Heart right ventricle (tissue), 16 donors: ENCODE measurements around the gene LGR4. TPM values are rescaled to one million over a fixed set of nuclear protein-coding genes. Genes with fewer than 3 reads are reported as not detected.
A peak's percentile ranks its signal among the peaks of the same experiment; 100 is the strongest.

Source experiments
- ATAC-seq, 8 donors: fragments of 200-7000 bp; cut with Tn5 transposase; one replicate each; pipeline ENCODE4 v1.9.1; 2020; ENCODE audit warnings: mild to moderate bottlenecking in 8 of 8, moderate library complexity in 8 of 8, moderate number of reproducible peaks in 1 of 8
- DNase-seq, 2 donors: peaks; one replicate each; pipeline ENCODE4 v3.0.0-alpha.2; 2020
- H3K27ac ChIP-seq, 10 donors: fragments of 200-600 bp; sonication (generic) in 2 of 10; one replicate each; pipeline versions ENCODE4 v1.5.0 to v1.8.0; 2020 to 2022; ENCODE audit warnings: mild to moderate bottlenecking in 3 of 10
- H3K27me3 ChIP-seq, 7 donors: fragments of 200-600 bp; one replicate each; pipeline ENCODE4 v1.8.0; 2021 to 2022; ENCODE audit warnings: mild to moderate bottlenecking in 2 of 7
- H3K36me3 ChIP-seq, 9 donors: fragments of 200-600 bp; sonication (generic) in 1 of 9; one replicate each; pipeline versions ENCODE4 v1.5.0 to v1.8.0; 2020 to 2022; ENCODE audit warnings: mild to moderate bottlenecking in 2 of 9
- H3K4me1 ChIP-seq, 9 donors: fragments of 200-600 bp; sonication (generic) in 1 of 9; one replicate each; pipeline versions ENCODE4 v1.5.0 to v1.8.0; 2020 to 2022; ENCODE audit warnings: mild to moderate bottlenecking in 4 of 9
- H3K4me3 ChIP-seq, 10 donors: fragments of 200-600 bp; sonication (generic) in 2 of 10; one replicate each; pipeline versions ENCODE4 v1.5.0 to v1.8.0; 2020 to 2022; ENCODE audit warnings: mild to moderate bottlenecking in 7 of 10, moderate library complexity in 2 of 10
- H3K9me3 ChIP-seq, 11 donors: fragments of 200-600 bp in 10 of 11; sonication (generic) in 2 of 11; one replicate each; pipeline versions ENCODE4 v1.5.0 to v1.8.0; 2013 to 2022; ENCODE audit warnings: mild to moderate bottlenecking in 2 of 11, control low read depth in 1 of 11, moderate library complexity in 1 of 11
- CTCF ChIP-seq, 9 donors: fragments of 200-600 bp; sonication (generic) in 2 of 9; IDR thresholded peaks; one replicate each; pipeline versions ENCODE4 v1.5.0 to v1.8.0; 2021 to 2022; ENCODE audit warnings: antibody characterized with exemption in 9 of 9, mild to moderate bottlenecking in 5 of 9, moderate library complexity in 1 of 9
- WGBS, 2 donors: extraction: QIAGEN DNeasy Blood & Tissue Kit; methylation state at CpG; one replicate each; pipeline ENCODE4 v1.1.7; 2013; ENCODE audit warnings: inconsistent platforms in 1 of 2; 5-methylcytosine and 5-hydroxymethylcytosine counted together
- intact Hi-C, 10 donors: fragments of 100-400 bp; cut with DNase I; formaldehyde crosslinking; loops; one replicate each; pipeline versions ENCODE4 v1.11.1 to v1.14.2; 2022
- polyA plus RNA-seq, 2 donors: library from polyadenylated mRNA; stranded (reverse); fragments of 200-250 nt; gene quantifications; one replicate each; pipeline ENCODE4 v1.2.3, GENCODE V29; 2013
- total RNA-seq, 10 donors: library from RNA; stranded (reverse); fragmentation: NEBNext Ultra II Directional in 3 of 10; extraction: Animal tissue kit (Norgen Biotek cat#: 25700) in 3 of 10; gene quantifications; one replicate each; pipeline versions ENCODE4 v1.2.1 to v1.2.4, GENCODE V29; 2021 to 2023
- donor health status: Arrhythmogenic right ventricular cardiomyopathy.
- donor health status: ischemic (EF 13 %, LVEDD 7.1; RV severe dilation, severe dysfunction).
- donor health status: healthy with polysubstance abuse.
- donor health status: DM: no; HTN: yes; CAD: no.
- donor health status: DM: no; HTN: no; CAD: no.
- donor health status: ischemic (EF 25% LVEDD 6.9; RV normal size, moderate dysfunction).
- donor health status: ischemic (EF 25% LVEDD 5.7; RV mildly dilated, moderate dysfunction).
- donor health status: healthy.
- donor health status: DM: yes; HTN: yes; CAD: no.
- donor health status: Ischemic cardiomyopathy.
- donor health status: ischemic (EF 35%, LVEDD 5.7; RV mildly dilated, moderate dysfunction).
- donor health status: nonischemic (EF 11% LVEDD 7.7; RV severe dilation, severe dysfunction).
- donor health status: DM: yes; HTN: yes; CAD: no.
- donor health status: PGD.
- donor health status: ischemic (EF 29% LVEDD 5.4; RV normal size, mild dysfunction).
- donor health status: nonischemic (EF 23%, LVEDD 6.1; RV moderate dilation, normal function).

Gene LGR4
- total and polyA plus RNA-seq, 12 donors = 6.0 to 41.0 (median 21.7) TPM

GRCh38 chr11:27367881-27368280, 104.7 kb downstream of the LGR4 start:
- Histone ChIP-seq H3K27ac (no peak overlapping the region), H3K4me3 (no peak overlapping the region), H3K4me1 (peaks cover 0 to 8% (median 7%) of the 10 kb centered on the region in 9 donors), H3K36me3 (peaks cover 0 to 57% (median 11%) of the 10 kb centered on the region in 9 donors), H3K27me3 (no peaks in the 10 kb centered on the region), H3K9me3 (no peaks in the 10 kb centered on the region)
- intact Hi-C loops = loop anchor here in 6 of 10 donors (10.0 kb wide), 3 partner anchors 107 to 173 kb away; partner anchors contain the start of gene LGR4 (in 4 of the 6)
- ATAC-seq (no peak), DNase-seq (no peak)
- 87 to 89% methylated on average over 10 of the region's 10 CpGs for WGBS, 2 donors
- no peak for TF ChIP-seq CTCF (IDR thresholded peaks at IDR 0.05)

- no peaks in the 10 kb centered on the region for H3K27me3 ChIP-seq
- H3K4me1 ChIP-seq = peaks cover 0 to 22% (median 12%) of the 10 kb centered on the region in 9 donors
- peak overlapping the region; percentile 51 to 93 (median 75) for H3K4me3 ChIP-seq
- H3K9me3 ChIP-seq = no peaks in the 10 kb centered on the region
- DNase-seq (no peak), ATAC-seq (no peak)
- intact Hi-C loops = loop anchor here in 7 of 10 donors (1.0 to 10.0 kb wide), 5 partner anchors 47 to 169 kb away; partner anchors contain the start of gene LGR4 (in 4 of the 7)
- H3K27ac ChIP-seq = peak overlapping the region in 7 of 10 donors; percentile 3 to 76 (median 33)
- 35 to 38% methylated on average over 13 of the region's 13 CpGs for WGBS, 2 donors
- peaks cover 0 to 18% (median 0%) of the 10 kb centered on the region in 9 donors for H3K36me3 ChIP-seq
- no peak for TF ChIP-seq CTCF (IDR thresholded peaks at IDR 0.05)
Measured at GRCh38 chr11:27363576-27364117, 108.9 kb downstream of the LGR4 start.

- H3K36me3 ChIP-seq = peaks cover 0 to 11% (median 0%) of the 10 kb centered on the region in 9 donors
- peak; percentile 88 to 93 for DNase-seq
- H3K27me3 ChIP-seq = no peaks in the 10 kb centered on the region
- peaks cover 0 to 24% (median 12%) of the 10 kb centered on the region in 9 donors for H3K4me1 ChIP-seq
- intact Hi-C loops = loop anchor here in 7 of 10 donors (5.0 to 10.0 kb wide), 4 partner anchors 112 to 168 kb away; partner anchors contain the start of gene LGR4 (in 4 of the 7)
- WGBS, 2 donors = 1% methylated on average over 57 of the region's 57 CpGs
- no peaks in the 10 kb centered on the region for H3K9me3 ChIP-seq
- H3K27ac ChIP-seq = peak within 1 kb of the TSS in 7 of 10 donors; percentile 3 to 76 (median 34)
- TF ChIP-seq CTCF (IDR thresholded peaks at IDR 0.05) = peak in 1 of 9 donors; percentile 20
- H3K4me3 ChIP-seq = peak within 1 kb of the TSS; percentile 51 to 93 (median 75)
- ATAC-seq = peak; percentile 99 to 100 (median 100)
Measured at GRCh38 chr11:27362749-27363575, 109.6 kb downstream of the LGR4 start, which contains the start of gene CCDC34. Gene CCDC34, minus strand, starts transcription at chr11:27363215. Its CDS starts 21 bp downstream, at chr11:27363194.
